ENCODE measurements around the gene ACBD3.

Gene ACBD3

DNA sequence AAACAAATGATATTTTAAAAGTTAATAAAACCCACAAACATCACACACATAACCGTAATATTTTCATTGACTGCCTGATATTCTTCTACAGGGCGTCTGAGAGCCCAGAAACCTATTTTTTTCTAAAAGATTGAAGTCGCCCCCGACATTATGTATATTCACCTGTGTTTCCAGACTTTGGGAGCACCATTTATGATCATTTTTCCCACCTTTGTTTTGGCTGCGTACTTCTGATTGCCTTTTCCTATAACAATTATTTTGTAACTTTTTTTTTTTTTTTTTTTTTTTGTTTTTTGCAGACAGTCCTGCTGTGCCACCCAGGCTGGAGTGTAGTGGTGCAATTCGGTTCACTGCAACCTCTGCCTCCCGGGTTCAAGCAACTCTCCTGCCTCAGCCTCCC lies 839 bp upstream of the ACBD3 start:
- peak overlapping the region; percentile 99 for H3K4me3 ChIP-seq (replicated peaks; ENCODE audit: insufficient read depth, low read length)
- DNase-seq (ENCODE audit: low read depth in 1 of 2, low spot score in 1 of 2) = no peak
- H3K27me3 ChIP-seq (ENCODE audit: insufficient read depth, poor library complexity, severe bottlenecking) = no peaks in the 10 kb centered on the region
- TF ChIP-seq POLR2AphosphoS5 (IDR thresholded peaks at IDR 0.05; ENCODE audit: low read depth) (no peak), GABPA (IDR thresholded peaks at IDR 0.05; ENCODE audit: low read depth) (no peak), SPI1 (IDR thresholded peaks at IDR 0.05; ENCODE audit: borderline replicate concordance, low read depth) (no peak)
- TF ChIP-seq, protein P1, sequence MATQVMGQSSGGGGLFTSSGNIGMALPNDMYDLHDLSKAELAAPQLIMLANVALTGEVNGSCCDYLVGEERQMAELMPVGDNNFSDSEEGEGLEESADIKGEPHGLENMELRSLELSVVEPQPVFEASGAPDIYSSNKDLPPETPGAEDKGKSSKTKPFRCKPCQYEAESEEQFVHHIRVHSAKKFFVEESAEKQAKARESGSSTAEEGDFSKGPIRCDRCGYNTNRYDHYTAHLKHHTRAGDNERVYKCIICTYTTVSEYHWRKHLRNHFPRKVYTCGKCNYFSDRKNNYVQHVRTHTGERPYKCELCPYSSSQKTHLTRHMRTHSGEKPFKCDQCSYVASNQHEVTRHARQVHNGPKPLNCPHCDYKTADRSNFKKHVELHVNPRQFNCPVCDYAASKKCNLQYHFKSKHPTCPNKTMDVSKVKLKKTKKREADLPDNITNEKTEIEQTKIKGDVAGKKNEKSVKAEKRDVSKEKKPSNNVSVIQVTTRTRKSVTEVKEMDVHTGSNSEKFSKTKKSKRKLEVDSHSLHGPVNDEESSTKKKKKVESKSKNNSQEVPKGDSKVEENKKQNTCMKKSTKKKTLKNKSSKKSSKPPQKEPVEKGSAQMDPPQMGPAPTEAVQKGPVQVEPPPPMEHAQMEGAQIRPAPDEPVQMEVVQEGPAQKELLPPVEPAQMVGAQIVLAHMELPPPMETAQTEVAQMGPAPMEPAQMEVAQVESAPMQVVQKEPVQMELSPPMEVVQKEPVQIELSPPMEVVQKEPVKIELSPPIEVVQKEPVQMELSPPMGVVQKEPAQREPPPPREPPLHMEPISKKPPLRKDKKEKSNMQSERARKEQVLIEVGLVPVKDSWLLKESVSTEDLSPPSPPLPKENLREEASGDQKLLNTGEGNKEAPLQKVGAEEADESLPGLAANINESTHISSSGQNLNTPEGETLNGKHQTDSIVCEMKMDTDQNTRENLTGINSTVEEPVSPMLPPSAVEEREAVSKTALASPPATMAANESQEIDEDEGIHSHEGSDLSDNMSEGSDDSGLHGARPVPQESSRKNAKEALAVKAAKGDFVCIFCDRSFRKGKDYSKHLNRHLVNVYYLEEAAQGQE (IDR thresholded peaks at IDR 0.05; ENCODE audit: insufficient replicate concordance, low read depth) = no peak
- TF ChIP-seq, protein P2, sequence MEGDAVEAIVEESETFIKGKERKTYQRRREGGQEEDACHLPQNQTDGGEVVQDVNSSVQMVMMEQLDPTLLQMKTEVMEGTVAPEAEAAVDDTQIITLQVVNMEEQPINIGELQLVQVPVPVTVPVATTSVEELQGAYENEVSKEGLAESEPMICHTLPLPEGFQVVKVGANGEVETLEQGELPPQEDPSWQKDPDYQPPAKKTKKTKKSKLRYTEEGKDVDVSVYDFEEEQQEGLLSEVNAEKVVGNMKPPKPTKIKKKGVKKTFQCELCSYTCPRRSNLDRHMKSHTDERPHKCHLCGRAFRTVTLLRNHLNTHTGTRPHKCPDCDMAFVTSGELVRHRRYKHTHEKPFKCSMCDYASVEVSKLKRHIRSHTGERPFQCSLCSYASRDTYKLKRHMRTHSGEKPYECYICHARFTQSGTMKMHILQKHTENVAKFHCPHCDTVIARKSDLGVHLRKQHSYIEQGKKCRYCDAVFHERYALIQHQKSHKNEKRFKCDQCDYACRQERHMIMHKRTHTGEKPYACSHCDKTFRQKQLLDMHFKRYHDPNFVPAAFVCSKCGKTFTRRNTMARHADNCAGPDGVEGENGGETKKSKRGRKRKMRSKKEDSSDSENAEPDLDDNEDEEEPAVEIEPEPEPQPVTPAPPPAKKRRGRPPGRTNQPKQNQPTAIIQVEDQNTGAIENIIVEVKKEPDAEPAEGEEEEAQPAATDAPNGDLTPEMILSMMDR (IDR thresholded peaks at IDR 0.05; ENCODE audit: insufficient read depth, low read length) = no peak
- H3K27ac ChIP-seq (replicated peaks) = peak overlapping the region; percentile 79

DNA sequence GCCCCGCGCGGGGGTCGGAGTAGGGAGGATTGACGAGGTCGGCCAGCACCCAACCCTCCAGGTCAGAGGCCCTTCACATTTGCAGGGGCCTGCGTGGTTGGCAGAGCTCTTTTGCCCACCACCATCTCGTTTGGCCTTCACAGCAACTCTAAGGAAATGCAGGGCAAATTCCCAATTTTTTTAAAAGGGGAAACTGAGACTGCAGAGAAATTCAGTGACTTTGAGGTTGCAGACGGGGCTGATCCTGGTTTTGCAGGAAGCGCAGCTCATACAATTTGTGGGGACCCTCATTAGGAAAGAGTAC lies 430 bp upstream of the ACBD3 start:
- Histone ChIP-seq H3K27me3 (ENCODE audit: insufficient read depth, poor library complexity, severe bottlenecking) (no peaks in the 10 kb centered on the region), H3K4me3 (replicated peaks; ENCODE audit: insufficient read depth, low read length) (peak overlapping the region; percentile 99), H3K27ac (replicated peaks) (peak overlapping the region; percentile 79)
- no peak for DNase-seq (ENCODE audit: low read depth in 1 of 2, low spot score in 1 of 2)
- TF ChIP-seq POLR2AphosphoS5 (IDR thresholded peaks at IDR 0.05; ENCODE audit: low read depth) = no peak

DNA sequence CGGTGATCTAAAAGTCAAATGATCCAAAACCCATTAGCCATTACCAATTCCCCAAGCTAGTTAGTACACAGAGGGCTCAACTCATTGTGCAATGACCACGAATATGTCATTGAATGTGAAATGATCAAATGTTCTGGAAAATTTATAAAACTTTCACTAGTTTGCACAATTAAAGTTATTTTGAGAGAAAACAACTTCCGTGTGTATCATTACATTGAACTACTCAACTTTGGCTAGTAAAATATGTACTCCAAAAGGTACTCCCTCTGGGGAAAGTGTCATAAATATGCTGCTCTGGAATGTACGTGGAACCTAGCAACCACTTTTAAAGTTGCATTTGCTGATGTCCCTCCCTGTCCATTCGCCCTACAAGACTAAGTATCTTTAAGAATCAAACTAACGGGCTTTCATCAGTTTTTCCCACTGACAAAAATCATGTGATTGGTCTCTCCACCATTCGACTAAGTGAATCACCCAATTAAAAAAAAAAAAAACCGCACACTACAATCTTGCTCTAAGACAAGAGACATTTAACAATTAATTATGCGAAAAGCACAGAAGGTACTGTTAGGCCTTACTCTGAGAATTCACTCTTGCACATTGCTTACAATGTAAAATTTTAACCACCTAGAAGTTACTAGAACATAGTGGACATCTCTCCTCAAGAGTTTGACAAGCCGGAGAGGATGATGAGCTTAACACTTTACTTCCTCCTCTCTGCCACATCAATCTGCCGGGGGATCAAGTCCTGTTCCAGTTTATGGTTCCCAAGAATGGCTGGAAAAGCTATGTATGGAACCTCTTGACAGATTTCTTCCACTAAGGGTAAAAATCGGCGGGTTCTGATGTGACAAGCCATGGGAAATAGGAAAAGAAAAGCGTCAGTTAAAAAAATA lies 1.2 kb downstream of the ACBD3 start:
- TF ChIP-seq, protein P1 (IDR thresholded peaks at IDR 0.05; ENCODE audit: insufficient replicate concordance, low read depth) = no peak
- TF ChIP-seq GABPA (IDR thresholded peaks at IDR 0.05; ENCODE audit: low read depth) (no peak), SPI1 (IDR thresholded peaks at IDR 0.05; ENCODE audit: borderline replicate concordance, low read depth) (no peak), POLR2AphosphoS5 (IDR thresholded peaks at IDR 0.05; ENCODE audit: low read depth) (no peak)
- TF ChIP-seq, protein P2 (IDR thresholded peaks at IDR 0.05; ENCODE audit: insufficient read depth, low read length) = no peak
- Histone ChIP-seq H3K27me3 (ENCODE audit: insufficient read depth, poor library complexity, severe bottlenecking) (no peaks in the 10 kb centered on the region), H3K27ac (replicated peaks) (peak overlapping the region; percentile 79), H3K4me3 (replicated peaks; ENCODE audit: insufficient read depth, low read length) (peak overlapping the region; percentile 99)
- DNase-seq (ENCODE audit: low read depth in 1 of 2, low spot score in 1 of 2) = no peak

DNA sequence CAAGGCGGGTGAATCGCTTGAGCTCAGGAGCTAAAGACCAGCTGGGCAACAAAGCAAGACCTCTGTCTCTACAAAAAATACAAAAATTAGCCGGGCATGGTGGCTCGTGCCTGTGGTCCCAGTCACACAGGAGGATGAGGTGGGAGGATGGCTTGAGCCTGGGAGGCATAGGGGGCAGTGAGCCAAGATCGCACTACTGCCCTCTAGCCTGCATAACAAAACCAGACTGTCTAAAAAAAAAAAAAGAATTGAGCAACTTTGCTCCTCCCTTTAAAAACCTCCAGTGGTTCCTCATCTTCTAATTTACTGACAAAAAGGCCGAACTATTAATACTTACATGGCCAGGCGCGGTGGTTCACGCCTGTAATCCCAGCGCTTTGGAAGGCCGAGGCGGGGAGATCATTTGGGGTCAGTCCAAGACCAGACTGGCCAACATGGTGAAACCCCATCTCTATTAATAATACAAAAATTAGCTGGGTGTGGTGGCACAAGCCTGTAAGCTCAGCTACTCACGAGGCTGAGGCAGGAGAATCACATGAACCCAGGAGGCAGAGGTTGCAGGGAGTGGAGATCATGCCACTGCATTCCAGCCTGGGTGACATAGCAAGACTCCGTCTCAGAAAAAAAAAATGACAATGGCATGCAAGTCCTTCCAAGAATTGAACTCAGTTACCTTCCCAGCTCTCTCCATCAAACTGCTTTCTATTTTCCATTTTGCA lies 4.4 kb downstream of the ACBD3 start:
- no peak; the same call in 1 of the 2 replicates for TF ChIP-seq SPI1 (IDR thresholded peaks at IDR 0.05; ENCODE audit: borderline replicate concordance, low read depth)
- peak; percentile 50; the same call in 1 of the 2 replicates for TF ChIP-seq POLR2AphosphoS5 (IDR thresholded peaks at IDR 0.05; ENCODE audit: low read depth)
- peak; percentile 47 to 66 for DNase-seq (ENCODE audit: low read depth in 1 of 2, low spot score in 1 of 2)
- Histone ChIP-seq H3K4me3 (replicated peaks; ENCODE audit: insufficient read depth, low read length) (no peak overlapping the region), H3K27ac (replicated peaks) (peak overlapping the region; percentile 12; the same call in 1 of the 2 replicates), H3K27me3 (ENCODE audit: insufficient read depth, poor library complexity, severe bottlenecking) (no peaks in the 10 kb centered on the region)
